G401 (cell line): Measurements from ENCODE around the gene HNRNPU. TPM values are rescaled to one million over a fixed set of nuclear protein-coding genes. Genes with fewer than 3 reads are reported as not detected.

ENCODE experiments used
- DNase-seq: peaks from one replicate; pipeline ENCODE4 v3.0.0-alpha.2; 2015; ENCODE audit warnings: low spot score
- in situ Hi-C: cut with HindIII; loops from 2 replicates; pipeline ENCODE4 v1.10.0; 2016; ENCODE audit warnings: low sequenced_read_pairs, mixed read lengths
- total RNA-seq: library from RNA; depleted of rRNA; stranded (reverse); fragments of >200 nt; shearing (Covaris generic); gene quantifications from 2 replicates; pipeline ENCODE4 v1.2.3, GENCODE V29; 2014; rRNA removed

The HNRNPU gene
- total RNA-seq, 1 experiment from 2014 or later = 277 TPM

DNA sequence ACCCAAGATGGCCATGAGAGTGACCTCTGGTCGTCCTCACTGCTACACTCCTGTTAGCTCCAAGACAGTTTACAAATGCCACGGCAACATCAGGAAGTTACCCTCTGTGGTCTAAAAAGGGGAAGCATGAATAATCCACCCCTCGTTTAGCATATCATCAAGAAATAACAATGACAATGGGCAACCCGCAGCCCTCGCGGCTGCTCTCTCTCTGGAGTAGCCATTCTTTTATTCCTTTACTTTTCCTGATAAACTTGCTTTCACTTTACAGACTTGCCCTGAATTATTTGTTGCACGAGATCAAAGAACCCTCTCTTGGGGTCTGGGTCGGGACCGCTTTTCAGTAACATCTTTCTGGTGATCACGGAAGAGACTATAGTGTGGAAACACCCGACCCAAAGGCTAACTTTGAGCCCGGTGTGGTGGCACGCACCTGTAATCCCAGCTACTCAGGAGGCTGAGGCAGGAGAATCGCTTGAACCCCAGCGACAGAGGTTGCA lies 48.7 kb downstream of the HNRNPU start:
- DNase-seq = no peak

GRCh38 chr1:244813327-244813726 lies 51.0 kb downstream of the HNRNPU start:
- DNase-seq = no peak
- in situ Hi-C loops = no loop called here

More for the DNA sequence above, 48.7 kb downstream of the HNRNPU start:
- in situ Hi-C loops = no loop called here

- no peak for DNase-seq
- in situ Hi-C loops = no loop called here
Measured at GRCh38 chr1:244810221-244810620, 54.1 kb downstream of the HNRNPU start.

GRCh38 chr1:244807138-244807537 lies 57.2 kb downstream of the HNRNPU start:
- no peak for DNase-seq
- in situ Hi-C loops = no loop called here

DNA sequence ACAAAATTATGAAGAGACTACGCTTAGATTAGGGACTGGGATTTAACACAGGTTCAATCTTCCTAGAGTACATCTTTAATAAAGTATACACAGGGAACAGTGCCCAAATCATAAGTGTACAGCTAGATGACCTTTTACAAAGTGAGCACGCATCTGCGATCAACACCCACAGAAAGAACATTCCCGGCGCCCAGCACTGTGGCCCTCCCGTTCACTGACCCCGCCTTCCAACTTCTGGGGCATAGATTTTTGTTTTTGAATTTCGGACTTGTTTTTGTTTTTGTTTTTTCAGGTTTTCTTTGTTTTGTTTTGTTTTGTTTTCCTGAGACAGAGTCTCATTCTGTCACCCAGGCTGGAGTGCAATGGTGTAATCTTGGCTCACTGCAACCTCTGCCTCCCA lies 59.5 kb downstream of the HNRNPU start:
- no peak for DNase-seq
- in situ Hi-C loops = no loop called here

DNA sequence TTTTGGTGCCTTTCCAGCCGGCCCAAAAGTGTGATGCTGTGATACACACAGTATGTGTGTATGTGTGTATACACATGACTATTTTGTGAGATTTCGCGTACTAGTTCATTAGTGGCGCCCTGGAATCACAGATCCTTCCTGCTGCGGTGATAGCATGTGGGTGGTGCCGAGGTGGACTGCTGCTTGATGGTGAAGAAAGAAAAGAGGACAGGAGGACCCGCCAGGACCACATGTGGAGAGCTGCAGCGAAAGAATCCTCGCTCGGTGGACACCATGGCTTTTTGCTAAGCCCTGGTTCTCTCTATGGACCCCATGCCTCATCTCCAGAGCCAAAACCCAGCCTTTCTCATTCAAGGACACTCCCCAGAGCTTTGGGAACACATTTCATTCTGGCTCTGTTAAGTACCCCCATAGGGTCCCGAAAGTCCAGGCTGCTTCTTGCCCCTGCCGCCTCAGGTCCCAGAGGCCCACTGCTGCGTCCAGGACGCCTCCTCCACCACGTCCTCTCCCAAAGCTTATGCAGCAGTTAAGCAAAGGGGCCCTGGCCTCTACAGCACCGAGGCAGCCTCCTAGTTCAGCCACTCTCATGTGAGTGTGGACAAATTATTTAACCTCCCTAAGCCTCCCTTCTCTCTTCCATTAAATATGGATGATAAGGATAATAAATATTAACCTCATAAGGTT lies 61.6 kb downstream of the HNRNPU start:
- in situ Hi-C loops = no loop called here
- no peak for DNase-seq

- no peak for DNase-seq
- in situ Hi-C loops = no loop called here
Measured at GRCh38 chr1:244802041-244802440, 62.3 kb downstream of the HNRNPU start.

DNA sequence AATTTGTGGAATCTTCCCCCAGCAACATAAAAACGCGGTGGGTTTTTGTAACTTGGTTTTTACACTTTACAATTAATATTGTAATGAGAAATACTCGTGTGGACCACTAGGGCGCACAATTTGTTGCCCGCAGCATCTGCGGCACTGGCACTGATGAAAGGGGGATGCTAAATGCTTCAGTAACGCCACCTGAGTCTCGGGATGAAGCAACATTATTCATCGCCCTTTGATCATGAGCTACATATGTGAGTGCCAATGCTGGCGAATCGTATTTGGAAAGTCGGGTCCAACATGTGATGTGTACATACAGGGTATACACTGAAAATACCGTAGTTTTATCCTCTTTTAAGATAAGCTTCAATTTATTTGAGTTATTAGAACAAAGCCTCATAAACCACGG lies 63.1 kb downstream of the HNRNPU start:
- in situ Hi-C loops = no loop called here
- DNase-seq = peak; percentile 41

DNA sequence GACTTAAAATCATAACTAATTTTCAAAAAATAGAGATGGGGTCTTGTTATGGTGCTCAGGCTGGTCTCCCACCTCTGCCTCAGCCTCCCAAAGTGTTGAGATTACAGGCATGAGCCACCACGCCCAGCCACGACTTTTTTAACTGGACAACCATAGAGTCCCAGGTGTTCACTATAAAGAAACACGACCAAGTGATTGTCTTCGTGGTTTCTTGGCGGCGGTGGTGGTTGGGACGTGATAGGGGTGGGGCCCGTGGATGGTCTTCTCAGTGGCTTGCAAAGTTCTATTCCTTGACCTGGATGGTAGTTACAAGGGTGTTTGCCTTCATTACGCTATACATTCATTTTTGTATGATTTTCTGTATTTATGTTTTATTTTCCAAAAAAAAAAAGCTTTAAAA lies 63.5 kb downstream of the HNRNPU start:
- in situ Hi-C loops = no loop called here
- DNase-seq = no peak

Other genes with a start within 250 kb of the HNRNPU start
- gene DESI2, start 211.4 kb downstream of the HNRNPU start, total RNA-seq = 64.6 and 103 TPM in 2 replicates
- 11.9 and 12.2 TPM in 2 replicates for gene COX20, start 28.9 kb downstream of the HNRNPU start, total RNA-seq